ENCODE data around the gene PSMB11. TPM values are rescaled to one million over a fixed set of nuclear protein-coding genes. Genes with fewer than 3 reads are reported as not detected.

The PSMB11 gene
- total RNA-seq, 1 donor from 2014 or later, result not detected

- Histone ChIP-seq H3K4me1 (no peaks in the 10 kb centered on the region), H3K27ac (no peak overlapping the region), H3K36me3 (no peaks in the 10 kb centered on the region), H3K4me3 (no peak overlapping the region), H3K27me3 (no peaks in the 10 kb centered on the region), H3K9me3 (no peaks in the 10 kb centered on the region)
- intact Hi-C loops (cut with DNase I), result no loop called here
- TF ChIP-seq POLR2AphosphoS5 (IDR thresholded peaks at IDR 0.05; ENCODE audit: insufficient read depth in 1 of 2, low read depth in 1 of 2) (no peak), POLR2A (IDR thresholded peaks at IDR 0.05) (no peak), CTCF (IDR thresholded peaks at IDR 0.05) (no peak)
- DNase-seq (ENCODE audit: extremely low spot score in 2 of 2), result no peak
These were observed 26.4 kb upstream of the PSMB11 start for GRCh38 chr14:23015618-23016017.

GRCh38 chr14:23017091-23017490 lies 24.9 kb upstream of the PSMB11 start:
- TF ChIP-seq CTCF (IDR thresholded peaks at IDR 0.05) (no peak), POLR2AphosphoS5 (IDR thresholded peaks at IDR 0.05; ENCODE audit: insufficient read depth in 1 of 2, low read depth in 1 of 2) (no peak), POLR2A (IDR thresholded peaks at IDR 0.05) (no peak)
- no peaks in the 10 kb centered on the region for H3K9me3 ChIP-seq
- no peaks in the 10 kb centered on the region for H3K27me3 ChIP-seq
- H3K27ac ChIP-seq, result no peak overlapping the region
- no peaks in the 10 kb centered on the region for H3K36me3 ChIP-seq
- intact Hi-C loops (cut with DNase I), result no loop called here
- H3K4me1 ChIP-seq, result no peaks in the 10 kb centered on the region
- no peak for DNase-seq (ENCODE audit: extremely low spot score in 2 of 2)
- no peak overlapping the region for H3K4me3 ChIP-seq

GRCh38 chr14:23018107-23018506 lies 23.9 kb upstream of the PSMB11 start:
- no peak overlapping the region for H3K27ac ChIP-seq
- H3K27me3 ChIP-seq, result no peaks in the 10 kb centered on the region
- TF ChIP-seq POLR2A (IDR thresholded peaks at IDR 0.05) (no peak), POLR2AphosphoS5 (IDR thresholded peaks at IDR 0.05; ENCODE audit: insufficient read depth in 1 of 2, low read depth in 1 of 2) (no peak), CTCF (IDR thresholded peaks at IDR 0.05) (no peak)
- DNase-seq (ENCODE audit: extremely low spot score in 2 of 2), result no peak
- no peaks in the 10 kb centered on the region for H3K36me3 ChIP-seq
- H3K4me3 ChIP-seq, result no peak overlapping the region
- no peaks in the 10 kb centered on the region for H3K9me3 ChIP-seq
- no peaks in the 10 kb centered on the region for H3K4me1 ChIP-seq
- intact Hi-C loops (cut with DNase I), result no loop called here

- Histone ChIP-seq H3K36me3 (peaks cover 0 to 8% of the 10 kb centered on the region in 2 donors), H3K27me3 (no peaks in the 10 kb centered on the region), H3K9me3 (no peaks in the 10 kb centered on the region), H3K4me3 (no peak overlapping the region), H3K27ac (no peak overlapping the region), H3K4me1 (no peaks in the 10 kb centered on the region)
- TF ChIP-seq CTCF (IDR thresholded peaks at IDR 0.05), result no peak
- DNase-seq (ENCODE audit: extremely low spot score in 2 of 2), result no peak
- intact Hi-C loops (cut with DNase I), result no loop called here
These were observed 21.6 kb upstream of the PSMB11 start for GRCh38 chr14:23020143-23021128.

- no peak for DNase-seq (ENCODE audit: extremely low spot score in 2 of 2)
- Histone ChIP-seq H3K27ac (no peak overlapping the region), H3K4me3 (no peak overlapping the region), H3K36me3 (peaks cover 0 to 16% of the 10 kb centered on the region in 2 donors), H3K27me3 (no peaks in the 10 kb centered on the region), H3K4me1 (no peaks in the 10 kb centered on the region), H3K9me3 (no peaks in the 10 kb centered on the region)
- intact Hi-C loops (cut with DNase I), result no loop called here
- TF ChIP-seq POLR2AphosphoS5 (IDR thresholded peaks at IDR 0.05; ENCODE audit: insufficient read depth in 1 of 2, low read depth in 1 of 2), result no peak
- no peak for TF ChIP-seq POLR2A (IDR thresholded peaks at IDR 0.05)
- no peak for TF ChIP-seq CTCF (IDR thresholded peaks at IDR 0.05)
These were observed 20.6 kb upstream of the PSMB11 start for GRCh38 chr14:23021434-23021833.
